Body of pancreas (tissue), 4 donors: Measurements from ENCODE around the gene CHN1. TPM values are rescaled to one million over a fixed set of nuclear protein-coding genes. Genes with fewer than 3 reads are reported as not detected.

Source experiments
- ATAC-seq: fragments of 150-250 bp; one replicate; pipeline ENCODE4 v1.9.1; 2016
- DNase-seq, 4 donors: peaks; one replicate each; pipeline ENCODE4 v3.0.0-alpha.2; 2019
- H3K27ac ChIP-seq, 4 donors: fragments of 200-600 bp; sonication (generic); 1 replicate in 3 of 4; 2 replicates in 1 of 4; pipeline versions ENCODE4 v1.5.1 to v1.6.1; 2016 to 2019; ENCODE audit warnings: mild to moderate bottlenecking in 1 of 4, mixed read lengths in 1 of 4, moderate library complexity in 1 of 4
- H3K27me3 ChIP-seq, 2 donors: fragments of 200-600 bp; sonication (generic); one replicate each; pipeline ENCODE4 v1.6.0; 2016; ENCODE audit warnings: mild to moderate bottlenecking in 1 of 2
- H3K36me3 ChIP-seq, 2 donors: fragments of 200-600 bp; sonication (generic); replicated peaks in 1 of 2; 2 replicates each; pipeline ENCODE4 v1.5.1; 2016; ENCODE audit warnings: low read depth in 2 of 2; ENCODE audit not compliant: insufficient read depth in 1 of 2
- H3K4me1 ChIP-seq: fragments of 200-600 bp; sonication (generic); one replicate; pipeline ENCODE4 v1.6.0; 2016
- H3K4me3 ChIP-seq, 2 donors: fragments of 200-600 bp; sonication (generic); 1 replicate in 1 of 2; 2 replicates in 1 of 2; pipeline ENCODE4 v1.5.1; 2016 to 2019
- H3K9me3 ChIP-seq, 3 donors: fragments of 200-600 bp; sonication (generic); 1 replicate in 2 of 3; 2 replicates in 1 of 3; pipeline ENCODE4 v1.5.1; 2016
- POLR2A ChIP-seq, 3 donors: fragments of 450-650 bp; IDR thresholded peaks; one replicate each; pipeline ENCODE4 v1.6.1; 2016; ENCODE audit warnings: antibody characterized with exemption in 3 of 3, mild to moderate bottlenecking in 2 of 3
- WGBS, 2 donors: methylation state at CpG; one replicate each; pipeline ENCODE4 v1.1.5; 2017; 5-methylcytosine and 5-hydroxymethylcytosine counted together
- intact Hi-C: fragments of 100-400 bp; cut with DNase I; formaldehyde crosslinking; loops from one replicate; pipeline ENCODE4 v1.15.1; 2023
- total RNA-seq, 2 donors: library from RNA; depleted of rRNA; stranded (reverse); fragments of >200 nt; gene quantifications; one replicate each; pipeline ENCODE4 v1.1.0, GENCODE V29; 2016
- TF ChIP-seq, protein P1 (sequence below), 7 experiments: fragments of 450-650 bp in 4 of 7; fragments of 200-600 bp in 3 of 7; sonication (generic) in 3 of 7; IDR thresholded peaks; one replicate each; pipeline ENCODE4 v1.5.1; 2016 to 2019; ENCODE audit warnings: antibody characterized with exemption in 7 of 7

The CHN1 gene
- total RNA-seq, 2 donors from 2014 or later, result 2.9 to 11.9 TPM

DNA sequence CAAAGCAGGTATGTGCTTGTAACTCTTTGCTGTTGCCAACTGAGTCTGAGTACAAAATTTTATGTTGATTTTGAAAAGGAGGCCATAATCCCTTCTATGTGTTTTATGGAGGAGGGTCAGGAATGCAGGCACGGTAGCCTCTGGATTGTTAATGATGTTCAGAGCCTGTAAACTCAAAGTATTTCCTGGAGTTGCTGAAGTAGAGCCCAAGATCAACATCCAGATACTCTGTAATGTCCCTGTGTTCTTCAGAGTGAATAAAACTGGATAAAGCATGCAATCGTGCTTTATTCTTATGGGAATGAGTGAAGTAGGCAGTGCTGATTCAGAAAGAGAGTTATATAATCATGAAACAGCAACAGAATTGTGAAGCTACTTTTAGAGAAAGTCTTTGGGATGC, 179.1 kb downstream of the CHN1 start:
- Histone ChIP-seq H3K4me1 (no peaks in the 10 kb centered on the region), H3K27ac (no peak overlapping the region), H3K36me3 (no peaks in the 10 kb centered on the region), H3K9me3 (no peaks in the 10 kb centered on the region), H3K4me3 (no peak overlapping the region), H3K27me3 (no peaks in the 10 kb centered on the region)
- no peak for ATAC-seq
- 66 to 70% methylated on average over 2 of the region's 2 CpGs for WGBS, 2 donors
- intact Hi-C loops, result no loop called here
- TF ChIP-seq, protein P1, sequence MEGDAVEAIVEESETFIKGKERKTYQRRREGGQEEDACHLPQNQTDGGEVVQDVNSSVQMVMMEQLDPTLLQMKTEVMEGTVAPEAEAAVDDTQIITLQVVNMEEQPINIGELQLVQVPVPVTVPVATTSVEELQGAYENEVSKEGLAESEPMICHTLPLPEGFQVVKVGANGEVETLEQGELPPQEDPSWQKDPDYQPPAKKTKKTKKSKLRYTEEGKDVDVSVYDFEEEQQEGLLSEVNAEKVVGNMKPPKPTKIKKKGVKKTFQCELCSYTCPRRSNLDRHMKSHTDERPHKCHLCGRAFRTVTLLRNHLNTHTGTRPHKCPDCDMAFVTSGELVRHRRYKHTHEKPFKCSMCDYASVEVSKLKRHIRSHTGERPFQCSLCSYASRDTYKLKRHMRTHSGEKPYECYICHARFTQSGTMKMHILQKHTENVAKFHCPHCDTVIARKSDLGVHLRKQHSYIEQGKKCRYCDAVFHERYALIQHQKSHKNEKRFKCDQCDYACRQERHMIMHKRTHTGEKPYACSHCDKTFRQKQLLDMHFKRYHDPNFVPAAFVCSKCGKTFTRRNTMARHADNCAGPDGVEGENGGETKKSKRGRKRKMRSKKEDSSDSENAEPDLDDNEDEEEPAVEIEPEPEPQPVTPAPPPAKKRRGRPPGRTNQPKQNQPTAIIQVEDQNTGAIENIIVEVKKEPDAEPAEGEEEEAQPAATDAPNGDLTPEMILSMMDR (IDR thresholded peaks at IDR 0.05), result no peak
- TF ChIP-seq POLR2A (IDR thresholded peaks at IDR 0.05), result no peak
- no peak for DNase-seq

DNA sequence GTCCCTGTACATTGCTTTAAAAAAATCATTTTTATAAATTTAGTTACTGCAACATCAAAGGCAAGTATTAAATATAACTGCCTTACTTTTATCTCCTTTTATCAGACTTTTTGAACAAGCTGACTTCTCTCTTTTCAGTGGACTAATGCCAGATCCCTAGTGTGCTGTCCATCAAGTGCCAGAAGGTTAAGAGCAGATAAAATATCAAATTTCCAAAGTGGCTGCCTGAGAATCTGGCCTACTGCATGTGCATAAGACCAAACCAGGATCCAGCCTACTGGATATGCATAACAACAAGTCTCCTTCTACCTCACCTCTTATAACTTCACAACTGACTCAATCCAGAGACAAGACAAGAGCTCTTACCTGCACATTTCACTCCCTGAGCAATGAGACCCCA, 181.1 kb downstream of the CHN1 start:
- intact Hi-C loops, result no loop called here
- TF ChIP-seq POLR2A (IDR thresholded peaks at IDR 0.05), result no peak
- TF ChIP-seq, protein P1 (IDR thresholded peaks at IDR 0.05), result no peak
- no peak for DNase-seq
- ATAC-seq, result no peak
- H3K27me3 ChIP-seq, result no peaks in the 10 kb centered on the region
- no peak overlapping the region for H3K4me3 ChIP-seq
- H3K4me1 ChIP-seq, result no peaks in the 10 kb centered on the region
- no peak overlapping the region for H3K27ac ChIP-seq
- no peaks in the 10 kb centered on the region for H3K36me3 ChIP-seq
- H3K9me3 ChIP-seq, result no peaks in the 10 kb centered on the region

DNA sequence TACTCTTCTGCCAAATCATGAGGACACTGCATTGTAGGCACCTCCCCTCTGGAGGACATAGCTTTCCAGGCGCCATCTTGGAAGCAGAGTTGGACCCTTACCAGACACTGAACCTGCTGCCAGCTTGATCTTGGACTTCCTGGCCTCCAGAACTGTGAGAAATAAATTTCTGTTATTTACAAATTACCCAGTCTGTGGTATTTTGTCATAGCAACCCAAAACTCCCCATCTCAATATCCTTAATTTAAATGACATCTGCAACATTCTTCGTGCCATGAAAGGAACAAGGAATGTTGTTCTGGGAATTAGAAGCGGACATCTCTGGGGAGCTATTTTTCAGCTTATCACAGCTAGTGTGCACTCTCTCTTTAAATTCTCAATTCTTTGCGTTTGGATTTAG, 183.6 kb downstream of the CHN1 start:
- Histone ChIP-seq H3K27ac (no peak overlapping the region), H3K9me3 (no peaks in the 10 kb centered on the region), H3K27me3 (no peaks in the 10 kb centered on the region), H3K4me1 (no peaks in the 10 kb centered on the region), H3K36me3 (no peaks in the 10 kb centered on the region), H3K4me3 (no peak overlapping the region)
- no peak for ATAC-seq
- no peak for DNase-seq
- 83 to 92% methylated on average over 4 of the region's 4 CpGs for WGBS, 2 donors
- intact Hi-C loops, result no loop called here
- TF ChIP-seq, protein P1 (IDR thresholded peaks at IDR 0.05), result no peak
- TF ChIP-seq POLR2A (IDR thresholded peaks at IDR 0.05), result no peak

DNA sequence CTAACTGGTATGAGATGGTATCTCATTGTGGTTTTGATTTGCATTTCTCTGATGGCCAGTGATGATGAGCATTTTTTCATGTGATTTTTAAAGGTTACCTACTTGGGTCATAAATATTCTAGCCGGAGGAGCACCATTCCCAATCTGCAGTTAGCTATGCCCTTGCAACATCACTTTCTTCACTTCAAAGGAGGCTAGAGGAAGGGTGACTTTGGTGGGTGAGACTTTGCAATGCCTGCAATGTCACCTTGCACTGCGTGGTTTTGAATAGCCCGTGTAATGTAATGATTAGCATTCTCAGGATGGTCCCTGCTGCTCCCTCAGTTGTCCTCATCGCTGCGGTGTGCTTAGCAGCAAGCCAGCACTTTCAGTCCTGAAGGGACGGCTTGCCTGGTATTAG, 184.8 kb downstream of the CHN1 start:
- no peaks in the 10 kb centered on the region for H3K9me3 ChIP-seq
- H3K27me3 ChIP-seq, result no peaks in the 10 kb centered on the region
- intact Hi-C loops, result no loop called here
- 98 to 100% methylated on average over 3 to 6 of the region's 6 CpGs for WGBS, 2 donors
- H3K4me1 ChIP-seq, result no peaks in the 10 kb centered on the region
- DNase-seq (no peak), ATAC-seq (no peak)
- TF ChIP-seq POLR2A (IDR thresholded peaks at IDR 0.05), result no peak
- TF ChIP-seq, protein P1 (IDR thresholded peaks at IDR 0.05), result no peak
- no peaks in the 10 kb centered on the region for H3K36me3 ChIP-seq
- no peak overlapping the region for H3K4me3 ChIP-seq
- H3K27ac ChIP-seq, result no peak overlapping the region

DNA sequence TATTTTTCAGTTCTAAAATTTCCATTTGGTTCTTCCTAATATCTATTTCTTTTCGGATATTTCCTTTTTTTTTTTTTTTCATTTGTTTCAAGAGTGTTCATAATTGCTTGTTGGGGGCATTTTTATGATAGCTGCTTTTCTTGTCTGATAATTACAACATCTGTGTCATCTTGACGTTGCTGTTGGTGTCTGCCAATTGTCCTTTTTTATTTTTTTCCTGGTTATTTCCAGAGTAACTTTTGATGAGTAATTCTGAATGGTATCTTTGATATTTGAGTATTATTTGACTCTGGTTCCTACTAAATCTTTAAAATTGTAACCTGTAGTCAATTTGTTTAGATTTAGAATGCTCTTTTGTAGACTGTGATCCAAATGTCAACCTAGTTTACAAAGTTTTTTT, 189.7 kb downstream of the CHN1 start:
- WGBS, 2 donors, result 0 to 36% methylated on average over 2 of the region's 2 CpGs
- no peaks in the 10 kb centered on the region for H3K36me3 ChIP-seq
- H3K27ac ChIP-seq, result no peak overlapping the region
- no peak overlapping the region for H3K4me3 ChIP-seq
- intact Hi-C loops, result no loop called here
- H3K27me3 ChIP-seq, result no peaks in the 10 kb centered on the region
- no peaks in the 10 kb centered on the region for H3K4me1 ChIP-seq
- TF ChIP-seq, protein P1 (IDR thresholded peaks at IDR 0.05), result no peak
- TF ChIP-seq POLR2A (IDR thresholded peaks at IDR 0.05), result no peak
- no peaks in the 10 kb centered on the region for H3K9me3 ChIP-seq
- no peak for ATAC-seq
- no peak for DNase-seq
